ENCODE results near the gene KCTD18. TPM values are rescaled to one million over a fixed set of nuclear protein-coding genes. Genes with fewer than 3 reads are reported as not detected.

KCTD18 gene
- polyA plus RNA-seq, 1 donor (not counting 4 experiments of a cell fraction or from before 2014, with no cell fraction given) = 10.9 TPM

DNA sequence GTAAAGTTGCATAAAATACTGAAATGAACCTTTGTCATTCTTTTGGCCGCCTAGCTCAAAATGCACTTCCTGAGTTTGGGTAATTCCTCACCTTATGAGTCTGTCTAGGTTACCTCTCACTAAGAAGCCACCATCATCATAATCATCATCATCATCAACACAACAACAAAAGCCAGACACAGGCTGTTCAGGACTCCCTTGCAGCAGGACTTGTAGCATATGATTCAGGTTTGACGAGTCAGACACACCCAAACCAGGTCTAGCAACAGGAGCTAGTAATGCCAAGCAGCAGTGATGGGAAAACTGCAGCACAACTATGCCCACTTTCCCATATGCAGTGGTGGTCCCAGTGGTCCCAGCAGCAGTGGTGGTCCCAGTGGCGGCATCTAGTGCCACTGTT, 13.3 kb upstream of the KCTD18 start:
- no peak overlapping the region for H2AFZ ChIP-seq (ENCODE audit: control insufficient read depth, low read length)
- H3K79me2 ChIP-seq (ENCODE audit: control insufficient read depth, insufficient read depth, low read length) = peaks cover 17% of the 10 kb centered on the region
- H3K9ac ChIP-seq (ENCODE audit: control insufficient read depth, extremely low read depth, insufficient read depth, low read length) = no peak overlapping the region
- H3K4me2 ChIP-seq (ENCODE audit: control insufficient read depth, extremely low read depth, insufficient read depth, low read depth, low read length) = peak overlapping the region; percentile 14
- H3K4me1 ChIP-seq (ENCODE audit: control insufficient read depth, extremely low read depth, insufficient read depth, low read length) = peaks cover 16% of the 10 kb centered on the region
- no peak overlapping the region for H3K27ac ChIP-seq (ENCODE audit: control insufficient read depth, insufficient read depth, low read length)
- H3K9me1 ChIP-seq (ENCODE audit: control insufficient read depth, extremely low read depth, insufficient read depth, low read length) = no peaks in the 10 kb centered on the region
- H3K36me3 ChIP-seq (ENCODE audit: control insufficient read depth in 2 of 2, extremely low read depth in 1 of 2, insufficient read depth in 2 of 2, low read length in 2 of 2) = no peaks in the 10 kb centered on the region
- H3K9me3 ChIP-seq (ENCODE audit: control insufficient read depth, low read depth, low read length) = no peaks in the 10 kb centered on the region
- H3K27me3 ChIP-seq (ENCODE audit: control insufficient read depth, extremely low read depth, insufficient read depth, low read length) = no peaks in the 10 kb centered on the region
- TF ChIP-seq, protein P1, sequence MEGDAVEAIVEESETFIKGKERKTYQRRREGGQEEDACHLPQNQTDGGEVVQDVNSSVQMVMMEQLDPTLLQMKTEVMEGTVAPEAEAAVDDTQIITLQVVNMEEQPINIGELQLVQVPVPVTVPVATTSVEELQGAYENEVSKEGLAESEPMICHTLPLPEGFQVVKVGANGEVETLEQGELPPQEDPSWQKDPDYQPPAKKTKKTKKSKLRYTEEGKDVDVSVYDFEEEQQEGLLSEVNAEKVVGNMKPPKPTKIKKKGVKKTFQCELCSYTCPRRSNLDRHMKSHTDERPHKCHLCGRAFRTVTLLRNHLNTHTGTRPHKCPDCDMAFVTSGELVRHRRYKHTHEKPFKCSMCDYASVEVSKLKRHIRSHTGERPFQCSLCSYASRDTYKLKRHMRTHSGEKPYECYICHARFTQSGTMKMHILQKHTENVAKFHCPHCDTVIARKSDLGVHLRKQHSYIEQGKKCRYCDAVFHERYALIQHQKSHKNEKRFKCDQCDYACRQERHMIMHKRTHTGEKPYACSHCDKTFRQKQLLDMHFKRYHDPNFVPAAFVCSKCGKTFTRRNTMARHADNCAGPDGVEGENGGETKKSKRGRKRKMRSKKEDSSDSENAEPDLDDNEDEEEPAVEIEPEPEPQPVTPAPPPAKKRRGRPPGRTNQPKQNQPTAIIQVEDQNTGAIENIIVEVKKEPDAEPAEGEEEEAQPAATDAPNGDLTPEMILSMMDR (optimal IDR thresholded peaks at IDR 0.05 in 1 of 3, IDR thresholded peaks at IDR 0.05 in 1 of 3, conservative IDR thresholded peaks at IDR 0.05 in 1 of 3; ENCODE audit: extremely low read depth in 1 of 3, insufficient read depth in 2 of 3, low read length in 3 of 3) = no peak
- DNase-seq (ENCODE audit: low read depth, low spot score) (no peak), FAIRE-seq (no peak)
- H3K4me3 ChIP-seq (ENCODE audit: control insufficient read depth in 2 of 3, extremely low read depth in 1 of 3, insufficient read depth in 2 of 3, low read depth in 1 of 3, low read length in 3 of 3) = no peak overlapping the region
- dilution Hi-C loops (cut with MboI; ENCODE audit: extremely low pct_ligation_motif_present, low sequenced_read_pairs) = no loop called here
- no peaks in the 10 kb centered on the region for H4K20me1 ChIP-seq (ENCODE audit: control insufficient read depth, extremely low read depth, insufficient read depth, low read length)

DNA sequence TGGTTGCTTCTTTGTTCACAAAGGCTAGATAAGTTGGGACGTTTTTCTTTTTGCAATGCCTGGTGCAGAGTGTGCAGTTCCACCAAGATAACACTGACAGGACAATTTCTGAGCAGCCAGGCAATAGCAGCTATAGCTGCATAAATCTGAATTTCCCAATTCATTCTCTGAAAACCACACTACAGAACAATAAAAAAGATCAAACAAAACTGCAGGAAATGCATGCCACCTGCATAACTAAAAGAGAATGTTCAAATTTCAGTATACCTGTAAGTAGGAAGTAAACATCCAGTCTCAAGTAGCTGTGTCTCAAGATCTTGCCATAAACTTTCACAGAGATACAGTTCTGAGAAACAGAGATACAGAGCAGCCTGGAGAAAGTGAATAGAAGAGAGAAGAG, 5.3 kb upstream of the KCTD18 start:
- DNase-seq (ENCODE audit: low read depth, low spot score) = no peak
- H3K9me3 ChIP-seq (ENCODE audit: control insufficient read depth, low read depth, low read length) = no peaks in the 10 kb centered on the region

More for the DNA sequence above, 5.3 kb upstream of the KCTD18 start:
- Histone ChIP-seq H3K79me2 (ENCODE audit: control insufficient read depth, insufficient read depth, low read length) (no peaks in the 10 kb centered on the region), H3K9ac (ENCODE audit: control insufficient read depth, extremely low read depth, insufficient read depth, low read length) (no peak overlapping the region), H3K4me3 (ENCODE audit: control insufficient read depth in 2 of 3, extremely low read depth in 1 of 3, insufficient read depth in 2 of 3, low read depth in 1 of 3, low read length in 3 of 3) (no peak overlapping the region), H3K4me1 (ENCODE audit: control insufficient read depth, extremely low read depth, insufficient read depth, low read length) (no peaks in the 10 kb centered on the region), H3K27ac (ENCODE audit: control insufficient read depth, insufficient read depth, low read length) (no peak overlapping the region), H3K9me1 (ENCODE audit: control insufficient read depth, extremely low read depth, insufficient read depth, low read length) (no peaks in the 10 kb centered on the region), H3K36me3 (ENCODE audit: control insufficient read depth in 2 of 2, extremely low read depth in 1 of 2, insufficient read depth in 2 of 2, low read length in 2 of 2) (no peaks in the 10 kb centered on the region), H2AFZ (ENCODE audit: control insufficient read depth, low read length) (no peak overlapping the region), H3K27me3 (ENCODE audit: control insufficient read depth, extremely low read depth, insufficient read depth, low read length) (no peaks in the 10 kb centered on the region), H4K20me1 (ENCODE audit: control insufficient read depth, extremely low read depth, insufficient read depth, low read length) (no peaks in the 10 kb centered on the region), H3K4me2 (ENCODE audit: control insufficient read depth, extremely low read depth, insufficient read depth, low read depth, low read length) (no peak overlapping the region)
- dilution Hi-C loops (cut with MboI; ENCODE audit: extremely low pct_ligation_motif_present, low sequenced_read_pairs) = no loop called here
- no peak for TF ChIP-seq EZH2 (IDR thresholded peaks at IDR 0.05; ENCODE audit: low read length)
- TF ChIP-seq, protein P1 (optimal IDR thresholded peaks at IDR 0.05 in 1 of 3, IDR thresholded peaks at IDR 0.05 in 1 of 3, conservative IDR thresholded peaks at IDR 0.05 in 1 of 3; ENCODE audit: extremely low read depth in 1 of 3, insufficient read depth in 2 of 3, low read length in 3 of 3) = no peak
- FAIRE-seq = no peak

All from keratinocyte (primary cell).